ENCODE results near the gene SMAD6. TPM values are rescaled to one million over a fixed set of nuclear protein-coding genes. Genes with fewer than 3 reads are reported as not detected.

The SMAD6 gene
- total and polyA plus RNA-seq, 9 donors = 3.8 to 20.3 (median 13.9) TPM

DNA sequence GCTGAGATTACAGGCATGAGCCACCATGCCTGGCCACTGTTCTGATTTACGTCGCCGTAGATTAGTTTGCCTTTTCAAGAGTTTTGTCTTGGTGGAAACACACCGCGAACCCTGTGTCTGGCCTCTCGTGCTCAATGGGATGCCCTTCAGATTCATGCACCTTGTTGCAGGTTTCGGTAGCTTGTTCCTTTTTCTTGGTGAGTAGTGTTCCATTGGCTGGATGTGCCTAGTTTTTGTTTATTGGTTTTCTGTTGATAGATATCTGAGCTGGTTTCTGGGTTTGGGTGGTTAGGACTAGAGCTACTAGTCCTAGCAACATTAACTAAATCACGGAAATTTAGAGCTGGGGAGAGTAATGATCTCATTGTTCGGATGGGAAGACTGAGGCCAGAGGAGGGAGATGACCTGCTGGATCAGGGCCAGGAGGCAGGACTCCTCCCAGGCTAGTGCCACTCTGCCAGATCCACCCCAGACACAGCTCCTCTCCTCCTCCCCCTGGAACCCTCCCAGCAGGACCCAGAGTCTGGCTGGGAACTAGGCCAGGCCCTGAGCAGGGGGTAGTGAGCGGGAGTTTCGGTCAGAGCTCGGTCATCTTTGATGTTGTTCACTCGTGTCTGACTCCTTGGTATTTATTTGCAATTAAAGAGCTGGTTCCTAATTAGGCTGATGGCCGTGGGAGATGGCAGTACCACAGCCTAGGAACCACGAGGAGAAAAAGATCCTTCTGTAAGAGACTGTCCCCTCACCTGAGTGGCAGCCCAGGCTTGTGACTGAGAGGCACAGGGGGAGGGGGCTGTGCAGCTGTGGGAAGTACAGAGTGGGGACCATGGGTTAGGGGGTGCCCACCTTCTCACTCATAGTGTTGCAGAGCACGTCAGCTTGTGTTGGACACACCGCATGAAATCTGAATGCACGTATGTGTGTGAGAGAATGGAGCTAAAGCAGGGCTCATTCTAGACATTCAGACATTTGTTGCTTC is 73.4 kb downstream of the SMAD6 start:
- H3K9me3 ChIP-seq = no peaks in the 10 kb centered on the region
- intact Hi-C loops (cut with DNase I) = no loop called here
- 62 to 64% (median 63%) methylated on average over 18 of the region's 18 CpGs for WGBS, 3 donors
- H3K27me3 ChIP-seq = no peaks in the 10 kb centered on the region
- no peak for TF ChIP-seq EP300 (IDR thresholded peaks at IDR 0.05)
- H3K27ac ChIP-seq = no peak overlapping the region
- peak; percentile 50 to 77 (median 71) for DNase-seq
- no peaks in the 10 kb centered on the region for H3K36me3 ChIP-seq
- H3K4me1 ChIP-seq (ENCODE audit: insufficient read depth) = peaks cover 14% of the 10 kb centered on the region
- no peak overlapping the region for H3K4me3 ChIP-seq

DNA sequence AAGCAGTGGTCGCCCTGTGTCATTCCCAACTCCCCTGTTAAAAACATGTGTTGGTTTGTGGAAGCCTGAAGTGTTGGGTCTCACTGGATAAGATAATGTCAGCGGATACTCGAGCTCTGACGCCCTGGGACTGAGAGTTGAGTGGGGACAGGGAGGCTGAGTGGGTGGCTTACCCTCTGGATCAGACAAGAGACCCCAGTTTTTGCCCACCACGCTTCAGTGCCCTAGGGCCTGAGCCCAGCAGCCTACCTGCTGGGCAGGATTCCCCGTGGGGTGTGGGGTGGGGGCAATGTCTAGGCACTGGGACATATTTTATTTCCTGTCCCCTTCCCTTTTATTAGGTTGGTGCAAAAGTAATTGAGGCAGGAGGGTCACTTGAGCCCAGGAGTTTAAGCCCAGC is 75.0 kb downstream of the SMAD6 start:
- H3K36me3 ChIP-seq = no peaks in the 10 kb centered on the region
- H3K4me1 ChIP-seq (ENCODE audit: insufficient read depth) = peaks cover 12% of the 10 kb centered on the region
- H3K27me3 ChIP-seq = no peaks in the 10 kb centered on the region
- intact Hi-C loops (cut with DNase I) = no loop called here
- WGBS, 3 donors = 88 to 93% (median 92%) methylated on average over 6 of the region's 6 CpGs
- no peaks in the 10 kb centered on the region for H3K9me3 ChIP-seq
- no peak overlapping the region for H3K4me3 ChIP-seq
- TF ChIP-seq POLR2A (IDR thresholded peaks at IDR 0.05) (no peak), EP300 (IDR thresholded peaks at IDR 0.05) (no peak)
- TF ChIP-seq, protein P1, sequence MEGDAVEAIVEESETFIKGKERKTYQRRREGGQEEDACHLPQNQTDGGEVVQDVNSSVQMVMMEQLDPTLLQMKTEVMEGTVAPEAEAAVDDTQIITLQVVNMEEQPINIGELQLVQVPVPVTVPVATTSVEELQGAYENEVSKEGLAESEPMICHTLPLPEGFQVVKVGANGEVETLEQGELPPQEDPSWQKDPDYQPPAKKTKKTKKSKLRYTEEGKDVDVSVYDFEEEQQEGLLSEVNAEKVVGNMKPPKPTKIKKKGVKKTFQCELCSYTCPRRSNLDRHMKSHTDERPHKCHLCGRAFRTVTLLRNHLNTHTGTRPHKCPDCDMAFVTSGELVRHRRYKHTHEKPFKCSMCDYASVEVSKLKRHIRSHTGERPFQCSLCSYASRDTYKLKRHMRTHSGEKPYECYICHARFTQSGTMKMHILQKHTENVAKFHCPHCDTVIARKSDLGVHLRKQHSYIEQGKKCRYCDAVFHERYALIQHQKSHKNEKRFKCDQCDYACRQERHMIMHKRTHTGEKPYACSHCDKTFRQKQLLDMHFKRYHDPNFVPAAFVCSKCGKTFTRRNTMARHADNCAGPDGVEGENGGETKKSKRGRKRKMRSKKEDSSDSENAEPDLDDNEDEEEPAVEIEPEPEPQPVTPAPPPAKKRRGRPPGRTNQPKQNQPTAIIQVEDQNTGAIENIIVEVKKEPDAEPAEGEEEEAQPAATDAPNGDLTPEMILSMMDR (IDR thresholded peaks at IDR 0.05) = no peak
- H3K27ac ChIP-seq = no peak overlapping the region
- DNase-seq = peak in 1 of 5 donors; percentile 15

DNA sequence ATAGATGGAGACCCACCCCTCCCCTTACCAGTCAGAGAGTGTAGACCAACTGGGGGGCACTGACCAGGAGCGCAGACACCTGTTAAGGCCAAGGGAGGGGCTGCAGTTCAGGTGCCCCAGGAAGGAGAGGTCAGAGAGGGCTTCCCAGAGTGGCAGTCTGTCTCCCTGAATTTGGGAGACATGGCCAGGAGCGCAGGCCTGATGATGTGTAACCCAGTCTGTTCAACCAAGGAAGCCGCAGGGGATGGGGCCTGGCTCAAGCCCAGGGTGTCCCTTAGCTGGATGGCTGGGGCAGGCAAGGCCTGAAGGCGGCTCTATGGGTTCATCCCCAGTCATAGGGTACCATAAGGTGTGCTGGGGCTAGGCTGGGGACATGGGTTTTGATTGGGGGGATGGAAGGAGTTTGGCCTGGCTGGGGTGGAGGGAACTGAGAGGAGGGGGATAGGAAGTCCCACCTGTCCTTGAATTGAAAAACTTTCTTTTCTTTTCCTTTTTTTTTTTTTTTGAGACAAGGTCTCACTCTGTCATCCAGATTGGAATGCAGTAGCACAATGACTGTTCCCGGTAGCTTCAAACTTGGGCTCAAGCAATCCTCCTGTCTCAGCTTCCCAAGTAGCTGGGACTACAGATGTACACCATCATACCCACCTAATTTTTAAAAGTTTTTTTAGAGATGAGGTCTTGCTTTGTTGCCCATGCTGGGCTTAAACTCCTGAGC is 75.7 kb downstream of the SMAD6 start:
- Histone ChIP-seq H3K27ac (no peak overlapping the region), H3K4me1 (ENCODE audit: insufficient read depth) (peaks cover 15% of the 10 kb centered on the region), H3K36me3 (no peaks in the 10 kb centered on the region), H3K9me3 (no peaks in the 10 kb centered on the region), H3K4me3 (no peak overlapping the region), H3K27me3 (no peaks in the 10 kb centered on the region)
- DNase-seq = peak in 1 of 5 donors; percentile 35
- 94 to 96% (median 95%) methylated on average over 5 of the region's 5 CpGs for WGBS, 3 donors
- intact Hi-C loops (cut with DNase I) = no loop called here
- TF ChIP-seq POLR2A (IDR thresholded peaks at IDR 0.05) (no peak), EP300 (IDR thresholded peaks at IDR 0.05) (no peak)
- TF ChIP-seq, protein P1 (IDR thresholded peaks at IDR 0.05) = no peak

DNA sequence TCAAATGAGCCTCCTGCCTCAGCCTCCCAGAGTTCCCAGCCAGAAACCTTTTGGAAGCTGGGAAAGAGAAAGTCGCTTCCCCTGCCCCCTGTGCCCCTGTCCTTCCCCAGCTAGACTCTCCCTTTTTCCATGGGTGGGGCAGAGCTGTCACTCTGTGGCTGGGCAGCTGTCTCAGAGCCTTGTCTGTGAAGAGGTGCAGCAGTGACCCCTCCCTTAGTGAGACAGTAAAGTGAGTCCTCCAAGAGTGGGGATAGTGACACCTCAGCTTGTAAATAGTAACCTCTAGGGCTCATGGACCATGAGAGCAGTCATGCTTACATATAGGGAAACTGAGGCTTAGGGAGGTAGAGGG is 76.3 kb downstream of the SMAD6 start:
- WGBS, 3 donors = 88 to 100% (median 90%) methylated on average over 1 of the region's 1 CpG
- H3K27me3 ChIP-seq = no peaks in the 10 kb centered on the region
- no peaks in the 10 kb centered on the region for H3K9me3 ChIP-seq
- H3K36me3 ChIP-seq = no peaks in the 10 kb centered on the region
- H3K4me1 ChIP-seq (ENCODE audit: insufficient read depth) = peaks cover 14% of the 10 kb centered on the region
- no peak overlapping the region for H3K27ac ChIP-seq
- peak in 1 of 5 donors; percentile 10 for DNase-seq
- no peak overlapping the region for H3K4me3 ChIP-seq
- no peak for TF ChIP-seq POLR2A (IDR thresholded peaks at IDR 0.05)
- no peak for TF ChIP-seq EP300 (IDR thresholded peaks at IDR 0.05)
- TF ChIP-seq, protein P1 (IDR thresholded peaks at IDR 0.05) = no peak
- intact Hi-C loops (cut with DNase I) = no loop called here
